ENCODE data around the gene ELN.

GRCh38 chr7:74097937-74098614 lies 70.1 kb downstream of the ELN start:
- TF ChIP-seq CTCF (IDR thresholded peaks at IDR 0.05) (no peak), POLR2A (IDR thresholded peaks at IDR 0.05; ENCODE audit: low read depth) (no peak), POLR2AphosphoS5 (IDR thresholded peaks at IDR 0.05) (no peak)

Measured in esophagus muscularis mucosa (tissue), 3 donors.